Measurements from ENCODE around the gene GABRR1.
"Not testable (repeated sequence)": the region's sequence is repeated elsewhere in the genome, so short reads cannot be mapped to it uniquely, and the experiment has no call there.

The GABRR1 gene

DNA sequence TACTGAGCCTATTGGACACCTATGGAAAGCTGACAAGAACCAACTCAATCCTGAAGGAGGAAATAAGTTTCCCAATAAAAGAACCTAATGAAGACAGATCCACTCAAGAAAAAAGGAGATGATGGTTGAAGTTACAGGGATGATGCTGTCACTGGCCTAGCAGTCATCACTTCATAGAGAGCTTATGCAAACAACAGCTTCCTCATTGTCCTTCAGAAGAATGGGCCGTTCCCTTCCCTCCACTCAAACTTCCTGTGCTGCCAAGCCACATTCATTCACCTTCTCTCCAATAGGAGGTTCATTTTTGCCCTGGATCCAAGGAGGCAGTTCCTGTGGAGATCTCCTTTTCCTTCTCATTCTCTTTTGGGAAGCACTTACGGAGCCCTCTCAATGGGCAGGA lies 85.1 kb downstream of the GABRR1 start:
- no peak overlapping the region for H2BK15ac ChIP-seq (ENCODE audit: low read length)
- no peak for DNase-seq (ENCODE audit: low spot score)
- H3K9ac ChIP-seq (ENCODE audit: low read depth, low read length, poor library complexity): no peak overlapping the region
- no peaks in the 10 kb centered on the region for H3K36me3 ChIP-seq (replicated peaks in 1 of 2; ENCODE audit: control insufficient read depth in 2 of 2, insufficient read depth in 2 of 2, low read length in 2 of 2)
- H3K27me3 ChIP-seq (ENCODE audit: control insufficient read depth in 3 of 3, insufficient read depth in 3 of 3, low read depth in 1 of 3, low read length in 3 of 3): no peaks in the 10 kb centered on the region
- H4K8ac ChIP-seq (ENCODE audit: low read depth, low read length): no peak overlapping the region
- H3K14ac ChIP-seq (ENCODE audit: low read length): no peak overlapping the region
- H3K4me2 ChIP-seq (ENCODE audit: insufficient read depth, low read length, poor library complexity, severe bottlenecking): no peak overlapping the region
- H3K9me3 ChIP-seq (replicated peaks in 1 of 2; ENCODE audit: control insufficient read depth in 2 of 2, insufficient read depth in 1 of 2, low read depth in 1 of 2, low read length in 2 of 2): peaks cover 2 to 6% of the 10 kb centered on the region in 2 donors
- H4K91ac ChIP-seq (ENCODE audit: low read depth, low read length, poor library complexity): no peak overlapping the region
- no peak overlapping the region for H3K4me3 ChIP-seq (ENCODE audit: low read length in 2 of 2)
- H3K4ac ChIP-seq (ENCODE audit: low read length): no peak overlapping the region
- no peak overlapping the region for H2BK5ac ChIP-seq (ENCODE audit: low read length)
- no peaks in the 10 kb centered on the region for H3K4me1 ChIP-seq (ENCODE audit: control insufficient read depth in 2 of 2, insufficient read depth in 1 of 2, low read depth in 1 of 2, low read length in 2 of 2)
- no peak overlapping the region for H2AFZ ChIP-seq (ENCODE audit: low read length)
- H2BK120ac ChIP-seq (ENCODE audit: low read depth, low read length): no peak overlapping the region
- no peaks in the 10 kb centered on the region for H3K79me1 ChIP-seq (ENCODE audit: low read depth, low read length)
- no peak overlapping the region for H2AK5ac ChIP-seq (ENCODE audit: low read depth, low read length)
- H2BK12ac ChIP-seq (ENCODE audit: low read length): no peak overlapping the region
- H3K23ac ChIP-seq (ENCODE audit: low read depth, low read length, poor library complexity): no peak overlapping the region
- no CpG with 5 or more reads among the region's 2 CpGs for WGBS, 2 donors (ENCODE audit: extremely low coverage in 2 of 2, insufficient read length in 2 of 2, insufficient replicate concordance in 1 of 2)
- no peak overlapping the region for H3K27ac ChIP-seq (replicated peaks; ENCODE audit: low read length)
- no peak overlapping the region for H3K18ac ChIP-seq (ENCODE audit: low read length)

DNA sequence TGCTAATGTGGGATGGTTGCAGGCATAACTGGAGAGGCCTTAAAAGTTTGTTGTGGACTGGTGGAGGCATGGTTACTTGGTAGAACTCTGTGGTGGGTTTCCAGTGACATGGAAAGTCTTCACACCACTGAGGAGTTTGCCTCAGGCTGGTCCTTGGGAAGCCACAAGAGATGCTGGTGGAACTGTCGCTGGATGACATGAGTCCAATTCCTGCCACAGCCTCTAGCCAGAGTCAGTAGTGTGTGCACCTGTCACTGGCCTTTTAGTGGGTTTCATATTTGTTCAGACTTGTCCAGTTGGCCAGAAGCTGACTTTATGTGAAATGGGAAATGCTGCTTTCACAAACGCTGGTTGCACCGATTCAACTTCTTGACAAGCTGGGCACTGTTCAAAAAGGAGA lies 85.6 kb downstream of the GABRR1 start:
- peaks cover 2 to 6% of the 10 kb centered on the region in 2 donors for H3K9me3 ChIP-seq (replicated peaks in 1 of 2; ENCODE audit: control insufficient read depth in 2 of 2, insufficient read depth in 1 of 2, low read depth in 1 of 2, low read length in 2 of 2)
- H3K4me3 ChIP-seq (ENCODE audit: low read length in 2 of 2): no peak overlapping the region
- no peak overlapping the region for H4K8ac ChIP-seq (ENCODE audit: low read depth, low read length)
- H2BK15ac ChIP-seq (ENCODE audit: low read length): no peak overlapping the region
- H3K18ac ChIP-seq (ENCODE audit: low read length): no peak overlapping the region
- H3K9ac ChIP-seq (ENCODE audit: low read depth, low read length, poor library complexity): no peak overlapping the region
- H3K4me2 ChIP-seq (ENCODE audit: insufficient read depth, low read length, poor library complexity, severe bottlenecking): no peak overlapping the region
- H3K4ac ChIP-seq (ENCODE audit: low read length): no peak overlapping the region
- DNase-seq (ENCODE audit: low spot score): no peak
- H3K14ac ChIP-seq (ENCODE audit: low read length): no peak overlapping the region
- no peak overlapping the region for H2AK5ac ChIP-seq (ENCODE audit: low read depth, low read length)
- no peaks in the 10 kb centered on the region for H3K79me1 ChIP-seq (ENCODE audit: low read depth, low read length)
- H4K91ac ChIP-seq (ENCODE audit: low read depth, low read length, poor library complexity): no peak overlapping the region
- no CpG with 5 or more reads among the region's 3 CpGs for WGBS, 2 donors (ENCODE audit: extremely low coverage in 2 of 2, insufficient read length in 2 of 2, insufficient replicate concordance in 1 of 2)
- H2BK5ac ChIP-seq (ENCODE audit: low read length): no peak overlapping the region
- no peak overlapping the region for H3K27ac ChIP-seq (replicated peaks; ENCODE audit: low read length)
- H2AFZ ChIP-seq (ENCODE audit: low read length): no peak overlapping the region
- H2BK120ac ChIP-seq (ENCODE audit: low read depth, low read length): no peak overlapping the region
- no peaks in the 10 kb centered on the region for H3K27me3 ChIP-seq (ENCODE audit: control insufficient read depth in 3 of 3, insufficient read depth in 3 of 3, low read depth in 1 of 3, low read length in 3 of 3)
- H2BK12ac ChIP-seq (ENCODE audit: low read length): no peak overlapping the region
- H3K23ac ChIP-seq (ENCODE audit: low read depth, low read length, poor library complexity): no peak overlapping the region
- H3K4me1 ChIP-seq (ENCODE audit: control insufficient read depth in 2 of 2, insufficient read depth in 1 of 2, low read depth in 1 of 2, low read length in 2 of 2): no peaks in the 10 kb centered on the region
- H3K36me3 ChIP-seq (replicated peaks in 1 of 2; ENCODE audit: control insufficient read depth in 2 of 2, insufficient read depth in 2 of 2, low read length in 2 of 2): no peaks in the 10 kb centered on the region

DNA sequence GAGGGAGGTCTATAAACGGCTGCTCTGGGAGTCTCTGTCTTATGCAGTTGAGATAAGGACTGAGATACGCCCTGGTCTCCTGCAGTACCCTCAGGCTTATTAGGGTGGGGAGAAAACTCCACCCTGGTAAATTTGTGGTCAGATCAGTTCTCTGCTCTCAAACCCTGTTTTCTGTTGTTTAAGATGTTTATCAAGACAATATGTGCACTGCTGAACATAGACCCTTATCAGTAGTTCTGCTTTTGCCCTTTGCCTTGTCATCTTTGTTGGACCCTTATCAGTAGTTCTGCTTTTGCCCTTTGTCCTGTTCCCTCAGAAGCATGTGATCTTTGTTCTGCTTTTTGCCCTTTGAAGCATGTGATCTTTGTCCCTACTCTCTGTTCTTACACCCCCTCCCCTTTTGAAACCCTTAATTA lies 88.9 kb downstream of the GABRR1 start:
- not testable (repeated sequence) for H3K4me2 ChIP-seq (ENCODE audit: insufficient read depth, low read length, poor library complexity, severe bottlenecking); H3K4me1 ChIP-seq (ENCODE audit: control insufficient read depth in 2 of 2, insufficient read depth in 1 of 2, low read depth in 1 of 2, low read length in 2 of 2); H2BK15ac ChIP-seq (ENCODE audit: low read length); H3K9ac ChIP-seq (ENCODE audit: low read depth, low read length, poor library complexity); H4K91ac ChIP-seq (ENCODE audit: low read depth, low read length, poor library complexity); DNase-seq (ENCODE audit: low spot score); H2BK5ac ChIP-seq (ENCODE audit: low read length); H3K14ac ChIP-seq (ENCODE audit: low read length); H2BK120ac ChIP-seq (ENCODE audit: low read depth, low read length); H3K27me3 ChIP-seq (ENCODE audit: control insufficient read depth in 3 of 3, insufficient read depth in 3 of 3, low read depth in 1 of 3, low read length in 3 of 3); H3K79me1 ChIP-seq (ENCODE audit: low read depth, low read length); H4K8ac ChIP-seq (ENCODE audit: low read depth, low read length); H2AK5ac ChIP-seq (ENCODE audit: low read depth, low read length); H3K4me3 ChIP-seq (ENCODE audit: low read length in 2 of 2); H3K36me3 ChIP-seq (replicated peaks in 1 of 2; ENCODE audit: control insufficient read depth in 2 of 2, insufficient read depth in 2 of 2, low read length in 2 of 2); H2AFZ ChIP-seq (ENCODE audit: low read length); H3K18ac ChIP-seq (ENCODE audit: low read length); H3K27ac ChIP-seq (replicated peaks; ENCODE audit: low read length); H2BK12ac ChIP-seq (ENCODE audit: low read length); H3K4ac ChIP-seq (ENCODE audit: low read length); H3K23ac ChIP-seq (ENCODE audit: low read depth, low read length, poor library complexity); H3K9me3 ChIP-seq (replicated peaks in 1 of 2; ENCODE audit: control insufficient read depth in 2 of 2, insufficient read depth in 1 of 2, low read depth in 1 of 2, low read length in 2 of 2)
- WGBS, 2 donors (ENCODE audit: extremely low coverage in 2 of 2, insufficient read length in 2 of 2, insufficient replicate concordance in 1 of 2): no CpG with 5 or more reads among the region's 2 CpGs

All from neuronal stem cell (in vitro differentiated cells).